T-helper 22 cell (primary cell): Measurements from ENCODE around the gene OARD1.

Experiments
- DNase-seq: peaks from one replicate; pipeline ENCODE4 v3.0.0-alpha.2; 2020; ENCODE audit warnings: low read depth

Gene OARD1

GRCh38 chr6:41047745-41048732 lies 24.1 kb downstream of the OARD1 start:
- DNase-seq: no peak

GRCh38 chr6:41047306-41047705 lies 24.9 kb downstream of the OARD1 start:
- no peak for DNase-seq

GRCh38 chr6:41046084-41046483 lies 26.1 kb downstream of the OARD1 start:
- no peak for DNase-seq

- DNase-seq: no peak
Observed at GRCh38 chr6:41045664-41046063, 26.5 kb downstream of the OARD1 start.

- no peak for DNase-seq
Observed at GRCh38 chr6:41043151-41043550, 29.0 kb downstream of the OARD1 start.

GRCh38 chr6:41042226-41043055 lies 29.7 kb downstream of the OARD1 start, which contains the start of gene TSPO2:
TSS of gene TSPO2 (plus strand) at chr6:41042467. CDS start at chr6:41042986, 519 bp downstream.
- DNase-seq: no peak

- DNase-seq: no peak
Observed at GRCh38 chr6:41040940-41041536, 31.1 kb downstream of the OARD1 start.

- DNase-seq: no peak
Observed at GRCh38 chr6:41040101-41040939, 31.8 kb downstream of the OARD1 start.

- no peak for DNase-seq
Observed at GRCh38 chr6:41039060-41039998, 32.8 kb downstream of the OARD1 start, which contains the start of gene UNC5CL. TSS of gene UNC5CL (minus strand) at chr6:41039221. CDS start at chr6:41035074, 4,147 bp downstream.

GRCh38 chr6:41038205-41038604 lies 34.0 kb downstream of the OARD1 start:
- no peak for DNase-seq

- no peak for DNase-seq
Observed at GRCh38 chr6:41037107-41037900, 34.9 kb downstream of the OARD1 start.

GRCh38 chr6:41036601-41037000 lies 35.6 kb downstream of the OARD1 start:
- DNase-seq: no peak

GRCh38 chr6:41036186-41036585 lies 36.0 kb downstream of the OARD1 start:
- DNase-seq: no peak

- no peak for DNase-seq
Observed at GRCh38 chr6:41033776-41034175, 38.4 kb downstream of the OARD1 start.

GRCh38 chr6:41032830-41033229 lies 39.3 kb downstream of the OARD1 start:
- no peak for DNase-seq

- no peak for DNase-seq
Observed at GRCh38 chr6:41028561-41029412, 43.4 kb downstream of the OARD1 start.

- DNase-seq: peak; percentile 32
Observed at GRCh38 chr6:41027799-41028560, 44.2 kb downstream of the OARD1 start.

- DNase-seq: no peak
Observed at GRCh38 chr6:41027241-41027640, 44.9 kb downstream of the OARD1 start.
